Thyroid gland (tissue), 4 donors: ENCODE measurements around the gene STMP1.

Experiments used
- POLR2A ChIP-seq, 2 donors: fragments of 450-650 bp; IDR thresholded peaks; one replicate each; pipeline ENCODE4 v1.6.1; 2017; ENCODE audit warnings: antibody characterized with exemption in 2 of 2, mild to moderate bottlenecking in 2 of 2, moderate library complexity in 1 of 2
- TF ChIP-seq, protein P1 (sequence below), 6 experiments: fragments of 200-600 bp in 3 of 6; fragments of 450-650 bp in 3 of 6; sonication (generic) in 3 of 6; IDR thresholded peaks; one replicate each; pipeline ENCODE4 v1.5.1; 2016 to 2019; ENCODE audit warnings: antibody characterized with exemption in 6 of 6, mild to moderate bottlenecking in 2 of 6, inconsistent platforms in 1 of 6, moderate library complexity in 1 of 6

DNA sequence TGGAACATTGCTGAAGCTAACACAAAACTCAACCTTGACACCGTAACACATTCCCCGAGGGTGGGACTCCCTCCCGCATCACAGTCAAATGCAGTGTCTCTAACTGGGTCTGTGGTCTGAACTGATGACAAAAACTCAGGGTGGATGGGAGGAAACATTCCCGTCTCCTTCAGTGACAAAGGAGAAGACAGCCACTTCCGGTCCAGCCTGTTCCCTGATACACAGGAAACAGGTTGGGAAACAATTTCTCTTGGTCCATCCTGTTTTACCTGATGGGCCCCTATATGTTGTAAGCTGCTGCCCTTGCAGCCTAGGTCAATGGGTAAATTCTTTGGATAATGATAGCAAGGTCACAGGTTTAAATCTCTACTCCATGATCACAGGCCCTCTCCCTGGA is 45.3 kb downstream of the STMP1 start:
- TF ChIP-seq, protein P1, sequence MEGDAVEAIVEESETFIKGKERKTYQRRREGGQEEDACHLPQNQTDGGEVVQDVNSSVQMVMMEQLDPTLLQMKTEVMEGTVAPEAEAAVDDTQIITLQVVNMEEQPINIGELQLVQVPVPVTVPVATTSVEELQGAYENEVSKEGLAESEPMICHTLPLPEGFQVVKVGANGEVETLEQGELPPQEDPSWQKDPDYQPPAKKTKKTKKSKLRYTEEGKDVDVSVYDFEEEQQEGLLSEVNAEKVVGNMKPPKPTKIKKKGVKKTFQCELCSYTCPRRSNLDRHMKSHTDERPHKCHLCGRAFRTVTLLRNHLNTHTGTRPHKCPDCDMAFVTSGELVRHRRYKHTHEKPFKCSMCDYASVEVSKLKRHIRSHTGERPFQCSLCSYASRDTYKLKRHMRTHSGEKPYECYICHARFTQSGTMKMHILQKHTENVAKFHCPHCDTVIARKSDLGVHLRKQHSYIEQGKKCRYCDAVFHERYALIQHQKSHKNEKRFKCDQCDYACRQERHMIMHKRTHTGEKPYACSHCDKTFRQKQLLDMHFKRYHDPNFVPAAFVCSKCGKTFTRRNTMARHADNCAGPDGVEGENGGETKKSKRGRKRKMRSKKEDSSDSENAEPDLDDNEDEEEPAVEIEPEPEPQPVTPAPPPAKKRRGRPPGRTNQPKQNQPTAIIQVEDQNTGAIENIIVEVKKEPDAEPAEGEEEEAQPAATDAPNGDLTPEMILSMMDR (IDR thresholded peaks at IDR 0.05) = no peak
- no peak for TF ChIP-seq POLR2A (IDR thresholded peaks at IDR 0.05)
